Keratinocyte (primary cell): ENCODE data around the gene CACNA1C. TPM values are rescaled to one million over a fixed set of nuclear protein-coding genes. Genes with fewer than 3 reads are reported as not detected.

Experiments
- DNase-seq: peaks from one replicate; pipeline ENCODE4 v3.0.0-alpha.2; 2011; ENCODE audit warnings: low read depth, missing footprints, low spot score
- FAIRE-seq: peaks from 2 replicates; lab custom pipeline; 2011; peaks lifted over from hg19 to GRCh38; lab: Jason Lieb, UNC
- H2AFZ ChIP-seq: 2 replicates; pipeline ENCODE4 v1.6.0; 2012; ENCODE audit warnings: low read length, control low read depth, inconsistent platforms; ENCODE audit not compliant: control insufficient read depth
- H3K27ac ChIP-seq: 2 replicates; pipeline ENCODE4 v1.5.1; 2011; ENCODE audit warnings: low read length; ENCODE audit not compliant: control insufficient read depth, insufficient read depth
- H3K27me3 ChIP-seq: 3 replicates; pipeline ENCODE4 v1.6.0; 2011; ENCODE audit warnings: low read length; ENCODE audit not compliant: control insufficient read depth, insufficient read depth; ENCODE audit errors: extremely low read depth
- H3K36me3 ChIP-seq, 2 experiments: 2 replicates in 1 of 2; 3 replicates in 1 of 2; pipeline ENCODE4 v1.5.1; 2011; ENCODE audit warnings: low read length in 2 of 2, mild to moderate bottlenecking in 1 of 2; ENCODE audit not compliant: control insufficient read depth in 2 of 2, insufficient read depth in 2 of 2; ENCODE audit errors: extremely low read depth in 1 of 2
- H3K4me1 ChIP-seq: 3 replicates; pipeline ENCODE4 v1.5.1; 2011; ENCODE audit warnings: low read length; ENCODE audit not compliant: control insufficient read depth, insufficient read depth; ENCODE audit errors: extremely low read depth
- H3K4me2 ChIP-seq: 3 replicates; pipeline ENCODE4 v1.6.0; 2011; ENCODE audit warnings: low read depth, low read length; ENCODE audit not compliant: control insufficient read depth, insufficient read depth; ENCODE audit errors: extremely low read depth
- H3K4me3 ChIP-seq, 3 experiments: fragments of 200-600 bp in 1 of 3; sonication (generic) in 1 of 3; 2 replicates in 2 of 3; 3 replicates in 1 of 3; pipeline ENCODE4 v1.5.1; 2011 to 2016; ENCODE audit warnings: low read length in 3 of 3, mild to moderate bottlenecking in 3 of 3, control low read depth in 2 of 3, inconsistent platforms in 1 of 3, low read depth in 1 of 3, mixed read lengths in 1 of 3, mixed run types in 1 of 3, moderate library complexity in 1 of 3; ENCODE audit not compliant: control insufficient read depth in 2 of 3, insufficient read depth in 2 of 3; ENCODE audit errors: extremely low read depth in 1 of 3
- H3K79me2 ChIP-seq: 2 replicates; pipeline ENCODE4 v1.6.0; 2012; ENCODE audit warnings: low read length; ENCODE audit not compliant: control insufficient read depth, insufficient read depth
- H3K9ac ChIP-seq: 3 replicates; pipeline ENCODE4 v1.6.0; 2011; ENCODE audit warnings: low read length; ENCODE audit not compliant: control insufficient read depth, insufficient read depth; ENCODE audit errors: extremely low read depth
- H3K9me1 ChIP-seq: 3 replicates; pipeline ENCODE4 v1.6.0; 2011; ENCODE audit warnings: low read length; ENCODE audit not compliant: control insufficient read depth, insufficient read depth; ENCODE audit errors: extremely low read depth
- H3K9me3 ChIP-seq: 2 replicates; pipeline ENCODE4 v1.5.1; 2012; ENCODE audit warnings: low read depth, low read length; ENCODE audit not compliant: control insufficient read depth
- H4K20me1 ChIP-seq: 3 replicates; pipeline ENCODE4 v1.6.0; 2011; ENCODE audit warnings: low read length; ENCODE audit not compliant: control insufficient read depth, insufficient read depth; ENCODE audit errors: extremely low read depth
- CTCF ChIP-seq, 3 experiments: IDR thresholded peaks in 1 of 3; conservative IDR thresholded peaks in 1 of 3; optimal IDR thresholded peaks in 1 of 3; 2 replicates in 2 of 3; 3 replicates in 1 of 3; pipeline versions ENCODE3 to v1.5.1; 2011; ENCODE audit warnings: low read length in 3 of 3, mild to moderate bottlenecking in 3 of 3, moderate library complexity in 2 of 3, control low read depth in 1 of 3, inconsistent platforms in 1 of 3; ENCODE audit not compliant: insufficient read depth in 2 of 3; ENCODE audit errors: extremely low read depth in 1 of 3
- EZH2 ChIP-seq: IDR thresholded peaks from one replicate; pipeline ENCODE4 v1.6.1; 2012; ENCODE audit warnings: inconsistent platforms, mild to moderate bottlenecking, low read length, moderate library complexity
- dilution Hi-C: fragments of 300-500 bp; cut with MboI; formaldehyde crosslinking; loops from one replicate; pipeline ENCODE4 v1.7.0; 2020; ENCODE audit warnings: low sequenced_read_pairs; ENCODE audit not compliant: extremely low pct_ligation_motif_present
- polyA plus RNA-seq, 5 experiments: library from polyadenylated mRNA; depleted of rRNA in 3 of 5; stranded (reverse) in 3 of 5; stranded (forward) in 1 of 5; unstranded in 1 of 5; fragments of >200 nt; gene quantifications; 1 replicate in 1 of 5; 2 replicates in 3 of 5; 3 replicates in 1 of 5; pipeline versions ENCODE4 v1.2.1 to v1.2.3, GENCODE V29; 2011 to 2012; ENCODE audit warnings: missing spikeins in 2 of 5, low read depth in 1 of 5, low replicate concordance in 1 of 5

The CACNA1C gene
- polyA plus RNA-seq, 1 donor (not counting 4 experiments of a cell fraction or from before 2014, with no cell fraction given), result not detected

- H3K9ac ChIP-seq, result no peak overlapping the region
- no peaks in the 10 kb centered on the region for H3K79me2 ChIP-seq
- FAIRE-seq (no peak), DNase-seq (no peak)
- H3K9me1 ChIP-seq, result no peaks in the 10 kb centered on the region
- no peaks in the 10 kb centered on the region for H3K36me3 ChIP-seq
- no peak for TF ChIP-seq EZH2
- peaks cover 17% of the 10 kb centered on the region for H3K27me3 ChIP-seq
- no peaks in the 10 kb centered on the region for H3K9me3 ChIP-seq
- dilution Hi-C loops, result loop anchor here (25.0 kb wide), 1 partner anchor 255 kb away; no protein-coding TSS in a partner anchor
- H2AFZ ChIP-seq, result no peak overlapping the region
- H3K27ac ChIP-seq, result no peak overlapping the region
- no peak overlapping the region for H3K4me2 ChIP-seq
- no peaks in the 10 kb centered on the region for H4K20me1 ChIP-seq
- H3K4me3 ChIP-seq, result no peak overlapping the region
- no peaks in the 10 kb centered on the region for H3K4me1 ChIP-seq
Observed at GRCh38 chr12:2291947-2292346, 239.2 kb downstream of the CACNA1C start.

GRCh38 chr12:2292560-2292959 is 239.8 kb downstream of the CACNA1C start:
- Histone ChIP-seq H3K9ac (no peak overlapping the region), H3K4me1 (no peaks in the 10 kb centered on the region), H3K9me3 (no peaks in the 10 kb centered on the region), H4K20me1 (no peaks in the 10 kb centered on the region), H3K27ac (no peak overlapping the region), H3K9me1 (no peaks in the 10 kb centered on the region), H3K79me2 (no peaks in the 10 kb centered on the region), H3K27me3 (peaks cover 14% of the 10 kb centered on the region), H2AFZ (no peak overlapping the region), H3K4me2 (no peak overlapping the region), H3K4me3 (no peak overlapping the region), H3K36me3 (no peaks in the 10 kb centered on the region)
- dilution Hi-C loops, result loop anchor here (25.0 kb wide), 1 partner anchor 255 kb away; no protein-coding TSS in a partner anchor
- DNase-seq (no peak), FAIRE-seq (no peak)
- TF ChIP-seq EZH2, result no peak
- TF ChIP-seq CTCF (optimal IDR thresholded peaks at IDR 0.05 in 1 of 3, IDR thresholded peaks at IDR 0.05 in 1 of 3, conservative IDR thresholded peaks at IDR 0.05 in 1 of 3; ENCODE audit: extremely low read depth in 1 of 3, insufficient read depth in 2 of 3, low read length in 3 of 3), result no peak
